RWPE2 (cell line): ENCODE data around the gene CALR3.

Source experiments
- ATAC-seq: fragments of 200-7000 bp; cut with Tn5 transposase; 3 replicates; pipeline ENCODE4 v1.9.1; 2021; ENCODE audit warnings: low read depth
- DNase-seq: peaks from one replicate; pipeline ENCODE4 v3.0.0-alpha.2; 2020; ENCODE audit warnings: low spot score
- H3K27ac ChIP-seq: fragments of 450-650 bp; 2 replicates; pipeline ENCODE4 v1.5.1; 2017; ENCODE audit warnings: mild to moderate bottlenecking; ENCODE audit not compliant: poor library complexity, severe bottlenecking
- H3K27me3 ChIP-seq: fragments of 250-450 bp; sonication (Bioruptor Pico); 2 replicates; pipeline ENCODE4 v1.5.1; 2021; ENCODE audit warnings: mild to moderate bottlenecking, moderate library complexity; ENCODE audit not compliant: insufficient read depth, poor library complexity, severe bottlenecking
- H3K36me3 ChIP-seq: fragments of 250-450 bp; sonication (Bioruptor Pico); 2 replicates; pipeline ENCODE4 v1.5.1; 2020; ENCODE audit warnings: low read depth, mild to moderate bottlenecking, moderate library complexity
- H3K4me1 ChIP-seq: fragments of 250-450 bp; sonication (Bioruptor Pico); 2 replicates; pipeline ENCODE4 v1.5.1; 2021; ENCODE audit warnings: mild to moderate bottlenecking, moderate library complexity; ENCODE audit not compliant: insufficient read depth, poor library complexity, severe bottlenecking
- H3K4me3 ChIP-seq: fragments of 250-450 bp; sonication (Bioruptor Pico); 2 replicates; pipeline ENCODE4 v1.5.1; 2021; ENCODE audit warnings: mild to moderate bottlenecking, moderate library complexity; ENCODE audit not compliant: severe bottlenecking
- H3K9me3 ChIP-seq: fragments of 250-450 bp; sonication (Bioruptor Pico); 2 replicates; pipeline ENCODE4 v1.5.1; 2021; ENCODE audit warnings: mild to moderate bottlenecking, moderate library complexity; ENCODE audit not compliant: severe bottlenecking
- TF ChIP-seq, protein P1 (sequence below): fragments of 450-650 bp; IDR thresholded peaks from one replicate; pipeline ENCODE4 v1.5.1; 2017; ENCODE audit warnings: mild to moderate bottlenecking, moderate library complexity; ENCODE audit not compliant: poor library complexity, severe bottlenecking

Gene CALR3

GRCh38 chr19:16463341-16463990, 32.5 kb downstream of the CALR3 start:
- TF ChIP-seq, protein P1, sequence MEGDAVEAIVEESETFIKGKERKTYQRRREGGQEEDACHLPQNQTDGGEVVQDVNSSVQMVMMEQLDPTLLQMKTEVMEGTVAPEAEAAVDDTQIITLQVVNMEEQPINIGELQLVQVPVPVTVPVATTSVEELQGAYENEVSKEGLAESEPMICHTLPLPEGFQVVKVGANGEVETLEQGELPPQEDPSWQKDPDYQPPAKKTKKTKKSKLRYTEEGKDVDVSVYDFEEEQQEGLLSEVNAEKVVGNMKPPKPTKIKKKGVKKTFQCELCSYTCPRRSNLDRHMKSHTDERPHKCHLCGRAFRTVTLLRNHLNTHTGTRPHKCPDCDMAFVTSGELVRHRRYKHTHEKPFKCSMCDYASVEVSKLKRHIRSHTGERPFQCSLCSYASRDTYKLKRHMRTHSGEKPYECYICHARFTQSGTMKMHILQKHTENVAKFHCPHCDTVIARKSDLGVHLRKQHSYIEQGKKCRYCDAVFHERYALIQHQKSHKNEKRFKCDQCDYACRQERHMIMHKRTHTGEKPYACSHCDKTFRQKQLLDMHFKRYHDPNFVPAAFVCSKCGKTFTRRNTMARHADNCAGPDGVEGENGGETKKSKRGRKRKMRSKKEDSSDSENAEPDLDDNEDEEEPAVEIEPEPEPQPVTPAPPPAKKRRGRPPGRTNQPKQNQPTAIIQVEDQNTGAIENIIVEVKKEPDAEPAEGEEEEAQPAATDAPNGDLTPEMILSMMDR: no peak
- no peak for DNase-seq
- Histone ChIP-seq H3K4me1 (peaks cover 8% of the 10 kb centered on the region), H3K27me3 (no peaks in the 10 kb centered on the region), H3K27ac (no peak overlapping the region), H3K4me3 (no peak overlapping the region), H3K36me3 (no peaks in the 10 kb centered on the region), H3K9me3 (no peaks in the 10 kb centered on the region)
- ATAC-seq: no peak

- no peak overlapping the region for H3K27ac ChIP-seq
These were observed 33.2 kb downstream of the CALR3 start for GRCh38 chr19:16462757-16463250.

DNA sequence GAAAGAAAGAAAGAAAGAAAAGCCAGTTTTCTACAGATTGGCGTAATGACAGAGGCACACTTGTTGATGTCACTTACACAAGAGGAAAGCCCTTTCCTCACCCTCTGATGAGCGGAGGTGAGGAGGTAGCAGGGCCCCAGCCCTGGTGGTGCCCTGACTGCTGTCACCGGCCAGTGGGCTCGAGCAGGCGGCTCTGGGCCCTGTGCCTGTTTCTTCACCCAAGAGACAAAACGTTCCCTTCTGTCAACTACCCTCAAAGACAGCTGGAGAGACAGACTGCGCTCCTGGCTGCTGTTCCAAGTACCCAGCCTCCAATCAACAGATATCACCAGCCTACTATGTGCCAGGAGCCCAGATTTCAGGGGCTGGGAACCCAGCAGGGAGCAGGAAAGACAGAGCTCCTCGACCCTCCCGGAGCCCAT, 34.3 kb downstream of the CALR3 start:
- Histone ChIP-seq H3K9me3 (no peaks in the 10 kb centered on the region), H3K27ac (no peak overlapping the region), H3K4me3 (no peak overlapping the region), H3K4me1 (peaks cover 19% of the 10 kb centered on the region), H3K36me3 (no peaks in the 10 kb centered on the region), H3K27me3 (no peaks in the 10 kb centered on the region)
- ATAC-seq: no peak
- DNase-seq: no peak
- TF ChIP-seq, protein P1: no peak

More at GRCh38 chr19:16462757-16463250, 33.2 kb downstream of the CALR3 start:
- Histone ChIP-seq H3K9me3 (no peaks in the 10 kb centered on the region), H3K4me1 (peaks cover 9% of the 10 kb centered on the region), H3K4me3 (no peak overlapping the region), H3K27me3 (no peaks in the 10 kb centered on the region), H3K36me3 (no peaks in the 10 kb centered on the region)
- TF ChIP-seq, protein P1: no peak
- no peak for DNase-seq
- peak; percentile 64 for ATAC-seq

GRCh38 chr19:16460454-16460853, 35.5 kb downstream of the CALR3 start:
- ATAC-seq (no peak), DNase-seq (no peak)
- Histone ChIP-seq H3K9me3 (no peaks in the 10 kb centered on the region), H3K4me3 (no peak overlapping the region), H3K4me1 (peaks cover 21% of the 10 kb centered on the region), H3K27me3 (no peaks in the 10 kb centered on the region), H3K27ac (no peak overlapping the region), H3K36me3 (no peaks in the 10 kb centered on the region)
- TF ChIP-seq, protein P1: no peak

GRCh38 chr19:16459680-16460079, 36.3 kb downstream of the CALR3 start:
- H3K4me1 ChIP-seq: peaks cover 21% of the 10 kb centered on the region
- H3K9me3 ChIP-seq: no peaks in the 10 kb centered on the region
- DNase-seq: no peak
- H3K27me3 ChIP-seq: no peaks in the 10 kb centered on the region
- ATAC-seq: no peak
- TF ChIP-seq, protein P1: no peak
- no peak overlapping the region for H3K27ac ChIP-seq
- H3K36me3 ChIP-seq: no peaks in the 10 kb centered on the region
- no peak overlapping the region for H3K4me3 ChIP-seq
